Stimulated activated CD4-positive, alpha-beta T cell treated with anti-CD3 and anti-CD28 coated beads, TNF-alpha, amount 100 ng/mL, for 24 hours (primary cell): ENCODE data around the gene INPP5A.

ENCODE experiments used
- DNase-seq, 3 experiments: peaks; one replicate each; pipeline ENCODE4 v3.0.0-alpha.2; 2020; ENCODE audit warnings: low read depth in 3 of 3

Gene INPP5A

GRCh38 chr10:132705173-132705572 is 167.6 kb downstream of the INPP5A start:
- no peak for DNase-seq

GRCh38 chr10:132705943-132706342 is 168.4 kb downstream of the INPP5A start:
- no peak for DNase-seq

GRCh38 chr10:132706701-132707100 is 169.1 kb downstream of the INPP5A start:
- DNase-seq: no peak

GRCh38 chr10:132707121-132707775 is 169.7 kb downstream of the INPP5A start:
- no peak for DNase-seq

- DNase-seq: no peak
Observed at GRCh38 chr10:132707776-132708171, 170.2 kb downstream of the INPP5A start.

- no peak for DNase-seq
Observed at GRCh38 chr10:132708441-132708840, 170.9 kb downstream of the INPP5A start.

- no peak for DNase-seq
Observed at GRCh38 chr10:132708936-132709335, 171.3 kb downstream of the INPP5A start.

GRCh38 chr10:132709471-132709951 is 171.9 kb downstream of the INPP5A start:
- no peak for DNase-seq

GRCh38 chr10:132710036-132710686 is 172.6 kb downstream of the INPP5A start:
- DNase-seq: no peak

GRCh38 chr10:132710746-132711612 is 173.4 kb downstream of the INPP5A start:
- no peak for DNase-seq

- no peak for DNase-seq
Observed at GRCh38 chr10:132711613-132712121, 174.1 kb downstream of the INPP5A start.

- no peak for DNase-seq
Observed at GRCh38 chr10:132712291-132712690, 174.7 kb downstream of the INPP5A start.

- DNase-seq: no peak
Observed at GRCh38 chr10:132712743-132713142, 175.2 kb downstream of the INPP5A start.

- DNase-seq: no peak
Observed at GRCh38 chr10:132713421-132714095, 176.0 kb downstream of the INPP5A start.

GRCh38 chr10:132714096-132714985 is 176.8 kb downstream of the INPP5A start:
- no peak for DNase-seq

- no peak for DNase-seq
Observed at GRCh38 chr10:132714986-132715775, 177.6 kb downstream of the INPP5A start.

GRCh38 chr10:132715776-132716680 is 178.4 kb downstream of the INPP5A start:
- no peak for DNase-seq

GRCh38 chr10:132716691-132717490 is 179.3 kb downstream of the INPP5A start:
- DNase-seq: no peak
